GM12873 (cell line): ENCODE measurements around the gene LATS2.

Experiments
- CTCF ChIP-seq: IDR thresholded peaks from 2 replicates; pipeline ENCODE4 v1.5.1; 2012; ENCODE audit warnings: low read depth, mild to moderate bottlenecking, moderate library complexity, low read length, control low read depth; ENCODE audit not compliant: insufficient read depth; ENCODE audit errors: missing control alignments

Gene LATS2

DNA sequence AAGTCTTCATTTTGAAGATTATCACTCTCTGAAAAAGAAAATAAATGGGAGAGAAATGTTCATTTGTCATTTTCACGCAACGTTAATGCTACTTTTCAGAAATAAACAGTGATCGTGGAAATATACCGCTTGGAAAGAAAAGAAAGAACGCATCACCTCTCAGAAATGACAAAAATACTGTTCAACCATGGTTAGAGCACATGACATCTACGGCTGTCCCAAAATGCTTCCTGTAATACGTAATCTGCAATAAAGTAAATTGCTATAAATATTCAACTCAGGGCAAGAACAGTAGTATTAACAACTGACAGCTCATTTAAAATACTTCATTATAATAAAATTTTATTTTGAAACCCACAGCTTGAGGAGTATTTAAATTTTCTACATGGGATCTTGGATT lies 15.2 kb downstream of the LATS2 start:
- no peak for TF ChIP-seq CTCF

DNA sequence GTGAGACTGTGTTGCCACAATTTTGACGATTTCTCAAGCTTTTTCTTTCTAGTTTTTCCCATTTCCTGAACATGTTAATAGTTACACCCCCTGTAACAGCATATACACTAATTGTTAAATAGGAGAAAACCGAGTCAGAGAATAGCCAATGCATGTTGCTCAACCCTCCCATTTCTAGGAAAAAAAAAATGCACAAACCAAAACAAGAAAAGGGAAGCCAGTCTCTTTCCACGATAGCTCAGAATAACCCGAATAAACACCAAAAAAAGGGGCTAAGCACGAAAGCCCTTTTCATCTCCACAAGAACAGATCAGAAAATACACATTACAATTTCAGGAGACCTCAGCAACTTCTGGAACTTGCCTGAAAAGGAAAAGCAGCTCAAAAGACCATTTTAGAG lies 16.3 kb downstream of the LATS2 start:
- TF ChIP-seq CTCF: no peak

- no peak for TF ChIP-seq CTCF
Observed at GRCh38 chr13:21043898-21044297, 17.5 kb downstream of the LATS2 start.

- no peak for TF ChIP-seq CTCF
Observed at GRCh38 chr13:21040120-21040826, 21.1 kb downstream of the LATS2 start.

GRCh38 chr13:21039097-21039800 lies 22.1 kb downstream of the LATS2 start:
- no peak for TF ChIP-seq CTCF

- no peak for TF ChIP-seq CTCF
Observed at GRCh38 chr13:21037656-21038055, 23.7 kb downstream of the LATS2 start.

- no peak for TF ChIP-seq CTCF
Observed at GRCh38 chr13:21035498-21035897, 25.9 kb downstream of the LATS2 start.
